Neuron (in vitro differentiated cells): ENCODE measurements around the gene SRRM4.

ENCODE experiments used
- H2AFZ ChIP-seq: one replicate; pipeline ENCODE4 v1.6.1; 2013; ENCODE audit warnings: low read depth, mild to moderate bottlenecking, inconsistent platforms, low read length, moderate library complexity
- H3K27me3 ChIP-seq: one replicate; pipeline ENCODE4 v1.6.1; 2013; ENCODE audit warnings: low read length; ENCODE audit not compliant: insufficient read depth
- H3K36me3 ChIP-seq: one replicate; pipeline ENCODE4 v1.6.1; 2013; ENCODE audit warnings: low read length; ENCODE audit not compliant: insufficient read depth
- H3K4me1 ChIP-seq: one replicate; pipeline ENCODE4 v1.6.1; 2013; ENCODE audit warnings: low read length; ENCODE audit not compliant: insufficient read depth
- H3K4me3 ChIP-seq: 2 replicates; pipeline ENCODE4 v1.5.1; 2013; ENCODE audit warnings: mild to moderate bottlenecking, low read length, moderate library complexity
- H3K9me3 ChIP-seq: one replicate; pipeline ENCODE4 v1.6.1; 2013; ENCODE audit warnings: low read length

Gene SRRM4

GRCh38 chr12:118981285-118982211 lies at the start of gene SRRM4:
Gene SRRM4 (plus strand): TSS chr12:118981541. CDS start chr12:118981883, 342 bp downstream.
- Histone ChIP-seq H3K27me3 (peaks cover 28% of the 10 kb centered on the region), H3K36me3 (no peaks in the 10 kb centered on the region), H3K4me3 (peak within 1 kb of the TSS; percentile 51), H3K4me1 (peaks cover 10% of the 10 kb centered on the region), H3K9me3 (no peaks in the 10 kb centered on the region), H2AFZ (no peak within 1 kb of the TSS)

- H3K9me3 ChIP-seq: no peaks in the 10 kb centered on the region
- no peaks in the 10 kb centered on the region for H3K4me1 ChIP-seq
- H3K27me3 ChIP-seq: no peaks in the 10 kb centered on the region
- H3K4me3 ChIP-seq: no peak overlapping the region
- H2AFZ ChIP-seq: no peak overlapping the region
- H3K36me3 ChIP-seq: no peaks in the 10 kb centered on the region
Measured at GRCh38 chr12:118946256-118946655, 35.1 kb upstream of the SRRM4 start.

GRCh38 chr12:118958520-118958919 lies 22.8 kb upstream of the SRRM4 start:
- no peak overlapping the region for H2AFZ ChIP-seq
- no peaks in the 10 kb centered on the region for H3K4me1 ChIP-seq
- H3K36me3 ChIP-seq: no peaks in the 10 kb centered on the region
- H3K4me3 ChIP-seq: no peak overlapping the region
- H3K27me3 ChIP-seq: no peaks in the 10 kb centered on the region
- no peaks in the 10 kb centered on the region for H3K9me3 ChIP-seq

GRCh38 chr12:118959348-118959747 lies 22.0 kb upstream of the SRRM4 start:
- Histone ChIP-seq H3K4me3 (no peak overlapping the region), H3K9me3 (no peaks in the 10 kb centered on the region), H3K4me1 (no peaks in the 10 kb centered on the region), H2AFZ (no peak overlapping the region), H3K36me3 (no peaks in the 10 kb centered on the region), H3K27me3 (no peaks in the 10 kb centered on the region)

- Histone ChIP-seq H3K36me3 (no peaks in the 10 kb centered on the region), H3K4me3 (no peak overlapping the region), H3K9me3 (no peaks in the 10 kb centered on the region), H3K4me1 (no peaks in the 10 kb centered on the region), H2AFZ (no peak overlapping the region), H3K27me3 (no peaks in the 10 kb centered on the region)
Measured at GRCh38 chr12:118959985-118960560, 21.3 kb upstream of the SRRM4 start.

GRCh38 chr12:118960865-118961264 lies 20.5 kb upstream of the SRRM4 start:
- Histone ChIP-seq H3K9me3 (no peaks in the 10 kb centered on the region), H3K4me1 (no peaks in the 10 kb centered on the region), H3K36me3 (no peaks in the 10 kb centered on the region), H2AFZ (no peak overlapping the region), H3K27me3 (no peaks in the 10 kb centered on the region), H3K4me3 (no peak overlapping the region)

- Histone ChIP-seq H3K9me3 (no peaks in the 10 kb centered on the region), H3K4me3 (no peak overlapping the region), H2AFZ (no peak overlapping the region), H3K36me3 (no peaks in the 10 kb centered on the region), H3K4me1 (no peaks in the 10 kb centered on the region), H3K27me3 (no peaks in the 10 kb centered on the region)
Measured at GRCh38 chr12:118964988-118965387, 16.4 kb upstream of the SRRM4 start.

- Histone ChIP-seq H2AFZ (no peak overlapping the region), H3K4me1 (peaks cover 8% of the 10 kb centered on the region), H3K27me3 (no peaks in the 10 kb centered on the region), H3K36me3 (no peaks in the 10 kb centered on the region), H3K4me3 (no peak overlapping the region), H3K9me3 (no peaks in the 10 kb centered on the region)
Measured at GRCh38 chr12:118970856-118971255, 10.5 kb upstream of the SRRM4 start.

GRCh38 chr12:118972982-118973381 lies 8.4 kb upstream of the SRRM4 start:
- Histone ChIP-seq H3K36me3 (no peaks in the 10 kb centered on the region), H3K4me1 (peaks cover 8% of the 10 kb centered on the region), H2AFZ (no peak overlapping the region), H3K27me3 (no peaks in the 10 kb centered on the region), H3K9me3 (no peaks in the 10 kb centered on the region), H3K4me3 (no peak overlapping the region)

- Histone ChIP-seq H2AFZ (no peak overlapping the region), H3K4me3 (no peak overlapping the region), H3K27me3 (peaks cover 28% of the 10 kb centered on the region), H3K4me1 (peaks cover 10% of the 10 kb centered on the region), H3K9me3 (no peaks in the 10 kb centered on the region), H3K36me3 (no peaks in the 10 kb centered on the region)
Measured at GRCh38 chr12:118979763-118980406, 1.5 kb upstream of the SRRM4 start.

- H3K4me3 ChIP-seq: peak overlapping the region; percentile 51
Measured at GRCh38 chr12:118980407-118981014, 830 bp upstream of the SRRM4 start.

GRCh38 chr12:118982302-118982701 lies 961 bp downstream of the SRRM4 start:
- Histone ChIP-seq H3K9me3 (no peaks in the 10 kb centered on the region), H2AFZ (no peak overlapping the region), H3K36me3 (no peaks in the 10 kb centered on the region), H3K27me3 (peaks cover 28% of the 10 kb centered on the region), H3K4me3 (peak overlapping the region; percentile 51), H3K4me1 (peaks cover 10% of the 10 kb centered on the region)

More at GRCh38 chr12:118980407-118981014, 830 bp upstream of the SRRM4 start:
- Histone ChIP-seq H3K27me3 (peaks cover 28% of the 10 kb centered on the region), H3K4me1 (peaks cover 10% of the 10 kb centered on the region), H3K36me3 (no peaks in the 10 kb centered on the region), H3K9me3 (no peaks in the 10 kb centered on the region), H2AFZ (no peak overlapping the region)
